Peyer's patch (tissue), 4 donors: ENCODE results near the gene CIAO2B. TPM values are rescaled to one million over a fixed set of nuclear protein-coding genes. Genes with fewer than 3 reads are reported as not detected.
A peak's percentile ranks its signal among the peaks of the same experiment; 100 is the strongest.

Source experiments
- DNase-seq, 3 donors: peaks; one replicate each; pipeline ENCODE4 v3.0.0-alpha.2; 2017 to 2019
- H3K27ac ChIP-seq, 4 donors: fragments of 200-600 bp; sonication (generic); one replicate each; pipeline ENCODE4 v1.5.1; 2016 to 2019
- H3K27me3 ChIP-seq, 2 donors: fragments of 200-600 bp; sonication (generic); one replicate each; pipeline ENCODE4 v1.5.1; 2019
- H3K36me3 ChIP-seq, 3 donors: fragments of 200-600 bp; sonication (generic); one replicate each; pipeline ENCODE4 v1.5.1; 2016 to 2019
- H3K4me1 ChIP-seq, 4 donors: fragments of 200-600 bp; sonication (generic); one replicate each; pipeline ENCODE4 v1.5.1; 2016 to 2019
- H3K4me3 ChIP-seq, 4 donors: fragments of 200-600 bp; sonication (generic); 1 replicate in 3 of 4; 2 replicates in 1 of 4; pipeline ENCODE4 v1.5.1; 2016 to 2019; ENCODE audit warnings: mild to moderate bottlenecking in 1 of 4
- H3K9me3 ChIP-seq, 4 donors: fragments of 200-600 bp; sonication (generic); one replicate each; pipeline ENCODE4 v1.5.1; 2016 to 2019; ENCODE audit warnings: mild to moderate bottlenecking in 1 of 4
- POLR2A ChIP-seq, 2 donors: fragments of 450-650 bp; IDR thresholded peaks; one replicate each; pipeline ENCODE4 v1.5.1; 2017; ENCODE audit warnings: antibody characterized with exemption in 2 of 2, mild to moderate bottlenecking in 2 of 2, moderate library complexity in 2 of 2
- total RNA-seq, 4 donors: library from RNA; depleted of rRNA; stranded (reverse); fragments of >200 nt; gene quantifications; one replicate each; pipeline ENCODE4 v1.1.0, GENCODE V29; 2016
- TF ChIP-seq, protein P1 (sequence below), 6 experiments: fragments of 450-650 bp in 4 of 6; fragments of 200-600 bp in 2 of 6; sonication (generic) in 1 of 6; IDR thresholded peaks; one replicate each; pipeline ENCODE4 v1.5.1; 2017 to 2019; ENCODE audit warnings: antibody characterized with exemption in 6 of 6, mild to moderate bottlenecking in 3 of 6, moderate library complexity in 1 of 6

Gene CIAO2B
- total RNA-seq, 4 donors from 2014 or later = 28.1 to 72.7 (median 55.2) TPM

DNA sequence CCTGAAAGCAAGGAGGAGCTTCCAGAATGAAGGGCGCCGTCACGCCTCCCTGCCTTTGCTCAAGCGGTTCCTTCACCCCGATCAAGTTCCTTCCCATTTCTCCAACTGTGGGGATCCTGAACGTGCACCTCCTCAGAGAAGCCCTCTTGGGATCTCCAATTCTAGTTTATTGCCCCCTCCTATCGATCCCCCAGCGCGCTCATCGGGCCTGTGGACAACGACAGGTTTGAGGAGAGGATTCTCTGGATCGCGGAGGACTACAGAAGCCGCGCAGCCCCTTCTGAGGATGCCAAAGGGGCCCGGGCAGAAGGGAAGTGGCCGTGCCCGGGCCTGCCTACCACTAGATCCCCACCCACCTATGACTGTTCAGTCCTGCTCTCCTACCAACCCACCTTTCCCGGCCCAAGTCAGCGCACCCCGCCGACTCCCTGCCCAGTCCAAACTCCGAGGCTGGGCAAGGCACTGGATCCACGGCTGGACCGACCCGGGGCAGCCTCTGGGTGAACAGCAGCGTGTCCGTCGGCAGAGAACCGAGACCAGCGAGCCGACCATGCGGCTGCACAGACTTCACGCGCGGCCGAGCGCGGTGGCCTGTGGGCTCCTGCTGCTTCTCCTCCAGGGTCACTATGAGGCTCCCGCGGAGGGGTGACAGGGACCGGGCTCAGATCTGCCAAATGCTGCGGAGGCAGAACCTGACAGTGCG, 14.1 kb upstream of the CIAO2B start:
- Histone ChIP-seq H3K27me3 (no peaks in the 10 kb centered on the region), H3K27ac (peak overlapping the region in 3 of 4 donors; percentile 25 to 61 (median 27)), H3K36me3 (peaks cover 0 to 6% (median 0%) of the 10 kb centered on the region in 3 donors), H3K4me3 (peak overlapping the region; percentile 19 to 56 (median 52)), H3K4me1 (peaks cover 0 to 14% (median 8%) of the 10 kb centered on the region in 4 donors), H3K9me3 (no peaks in the 10 kb centered on the region)
- DNase-seq = peak in 2 of 3 donors; percentile 74 to 82
- TF ChIP-seq, protein P1, sequence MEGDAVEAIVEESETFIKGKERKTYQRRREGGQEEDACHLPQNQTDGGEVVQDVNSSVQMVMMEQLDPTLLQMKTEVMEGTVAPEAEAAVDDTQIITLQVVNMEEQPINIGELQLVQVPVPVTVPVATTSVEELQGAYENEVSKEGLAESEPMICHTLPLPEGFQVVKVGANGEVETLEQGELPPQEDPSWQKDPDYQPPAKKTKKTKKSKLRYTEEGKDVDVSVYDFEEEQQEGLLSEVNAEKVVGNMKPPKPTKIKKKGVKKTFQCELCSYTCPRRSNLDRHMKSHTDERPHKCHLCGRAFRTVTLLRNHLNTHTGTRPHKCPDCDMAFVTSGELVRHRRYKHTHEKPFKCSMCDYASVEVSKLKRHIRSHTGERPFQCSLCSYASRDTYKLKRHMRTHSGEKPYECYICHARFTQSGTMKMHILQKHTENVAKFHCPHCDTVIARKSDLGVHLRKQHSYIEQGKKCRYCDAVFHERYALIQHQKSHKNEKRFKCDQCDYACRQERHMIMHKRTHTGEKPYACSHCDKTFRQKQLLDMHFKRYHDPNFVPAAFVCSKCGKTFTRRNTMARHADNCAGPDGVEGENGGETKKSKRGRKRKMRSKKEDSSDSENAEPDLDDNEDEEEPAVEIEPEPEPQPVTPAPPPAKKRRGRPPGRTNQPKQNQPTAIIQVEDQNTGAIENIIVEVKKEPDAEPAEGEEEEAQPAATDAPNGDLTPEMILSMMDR (IDR thresholded peaks at IDR 0.05) = no peak
- TF ChIP-seq POLR2A (IDR thresholded peaks at IDR 0.05) = peak; percentile 34 to 36

DNA sequence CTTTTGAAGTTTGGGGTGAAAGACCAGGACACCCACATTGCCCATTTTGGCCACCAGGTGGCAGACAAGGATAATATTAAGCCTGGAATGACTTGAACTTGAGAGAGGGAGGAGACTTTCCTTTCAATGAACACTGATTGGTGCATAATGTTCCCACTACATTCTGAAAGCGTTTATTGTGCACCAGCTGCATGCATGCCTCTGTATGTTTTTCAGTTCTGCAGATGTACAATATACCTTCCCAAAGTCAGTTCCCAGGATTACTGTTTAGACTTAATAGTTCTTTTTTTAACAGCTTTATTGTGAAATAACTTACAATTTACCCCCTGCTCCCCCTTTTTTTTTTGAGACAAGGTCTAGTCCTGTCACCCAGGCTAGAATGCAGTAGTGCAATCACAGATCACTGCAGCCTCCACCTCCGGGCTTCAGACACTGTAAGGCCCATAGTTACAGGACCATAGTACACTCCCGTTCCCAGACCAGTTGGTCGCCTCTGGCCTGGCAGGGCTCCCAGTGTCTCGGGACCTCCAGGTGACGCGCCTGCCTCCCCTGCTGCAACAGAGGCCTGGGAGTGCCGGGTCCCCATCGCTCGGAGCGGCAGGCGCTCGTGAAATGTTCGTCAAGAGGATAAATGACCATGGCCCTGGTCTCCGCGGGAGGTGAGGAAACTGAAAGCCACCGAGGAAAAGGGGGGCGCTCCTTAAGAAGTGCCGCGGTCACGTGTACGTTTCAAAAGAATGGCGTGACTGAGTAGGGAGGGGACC, 13.3 kb upstream of the CIAO2B start:
- no peak for TF ChIP-seq POLR2A (IDR thresholded peaks at IDR 0.05)
- TF ChIP-seq, protein P1 (IDR thresholded peaks at IDR 0.05) = peak; percentile 85 to 98 (median 96)
- peak overlapping the region; percentile 19 to 56 (median 52) for H3K4me3 ChIP-seq
- peak overlapping the region in 3 of 4 donors; percentile 10 to 48 (median 25) for H3K27ac ChIP-seq

DNA sequence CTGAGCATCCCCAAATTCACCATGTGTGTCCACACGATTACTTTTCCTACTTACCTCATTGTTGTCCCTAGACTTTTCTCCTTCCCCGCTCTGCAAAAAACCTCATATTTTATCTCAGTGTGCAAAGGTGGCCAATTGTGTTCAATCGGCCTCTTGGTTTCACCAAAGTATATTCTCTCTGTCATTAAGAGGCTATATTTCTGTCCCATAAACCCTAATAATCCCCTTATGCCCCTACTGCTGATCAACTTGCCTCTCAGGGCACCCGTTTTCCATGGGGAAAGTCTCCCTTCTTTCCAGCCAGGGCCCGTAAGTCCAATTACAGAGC, 12.7 kb upstream of the CIAO2B start:
- TF ChIP-seq, protein P1 (IDR thresholded peaks at IDR 0.05) = no peak
- TF ChIP-seq POLR2A (IDR thresholded peaks at IDR 0.05) = no peak
- DNase-seq = no peak

More for the DNA sequence above, 13.3 kb upstream of the CIAO2B start:
- peaks cover 0 to 14% (median 0%) of the 10 kb centered on the region in 3 donors for H3K36me3 ChIP-seq
- H3K4me1 ChIP-seq = peaks cover 0 to 14% (median 8%) of the 10 kb centered on the region in 4 donors
- no peaks in the 10 kb centered on the region for H3K9me3 ChIP-seq
- DNase-seq = peak; percentile 85 to 96 (median 89)
- H3K27me3 ChIP-seq = no peaks in the 10 kb centered on the region

DNA sequence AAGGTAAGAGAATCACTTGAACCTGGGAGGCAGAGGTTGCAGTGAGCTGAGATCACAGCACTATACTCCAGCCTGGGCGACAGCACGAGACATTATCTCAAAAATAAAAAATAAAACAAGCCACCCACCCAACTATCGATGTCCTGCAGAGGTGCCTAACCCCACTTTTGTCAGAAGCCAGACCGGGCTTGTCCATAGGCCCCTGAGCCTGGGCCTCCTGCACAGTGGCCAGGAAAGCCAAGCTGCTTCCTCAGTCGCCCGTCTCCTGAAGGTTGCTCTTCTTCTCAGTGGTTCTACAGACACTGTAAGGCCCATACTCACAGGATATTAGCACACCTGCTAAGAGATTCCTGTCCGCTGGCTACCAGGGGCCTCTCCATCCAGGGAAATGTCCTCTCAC, 12.3 kb upstream of the CIAO2B start:
- no peak overlapping the region for H3K4me3 ChIP-seq
- no peaks in the 10 kb centered on the region for H3K9me3 ChIP-seq
- peaks cover 0 to 24% (median 0%) of the 10 kb centered on the region in 3 donors for H3K36me3 ChIP-seq
- no peak for DNase-seq
- H3K27ac ChIP-seq = no peak overlapping the region
- peaks cover 0 to 14% (median 8%) of the 10 kb centered on the region in 4 donors for H3K4me1 ChIP-seq
- H3K27me3 ChIP-seq = no peaks in the 10 kb centered on the region
- TF ChIP-seq, protein P1 (IDR thresholded peaks at IDR 0.05) = no peak
- no peak for TF ChIP-seq POLR2A (IDR thresholded peaks at IDR 0.05)

More for the DNA sequence above, 12.7 kb upstream of the CIAO2B start:
- H3K9me3 ChIP-seq = no peaks in the 10 kb centered on the region
- H3K27me3 ChIP-seq = no peaks in the 10 kb centered on the region
- H3K4me1 ChIP-seq = peaks cover 0 to 14% (median 8%) of the 10 kb centered on the region in 4 donors
- H3K36me3 ChIP-seq = peaks cover 0 to 20% (median 0%) of the 10 kb centered on the region in 3 donors
- H3K27ac ChIP-seq = no peak overlapping the region
- H3K4me3 ChIP-seq = no peak overlapping the region

- Histone ChIP-seq H3K9me3 (no peaks in the 10 kb centered on the region), H3K27ac (no peak overlapping the region), H3K4me3 (no peak overlapping the region), H3K36me3 (peaks cover 0 to 30% (median 3%) of the 10 kb centered on the region in 3 donors), H3K27me3 (no peaks in the 10 kb centered on the region), H3K4me1 (peaks cover 0 to 17% (median 8%) of the 10 kb centered on the region in 4 donors)
- no peak for DNase-seq
- TF ChIP-seq, protein P1 (IDR thresholded peaks at IDR 0.05) = no peak
- TF ChIP-seq POLR2A (IDR thresholded peaks at IDR 0.05) = no peak
These were observed 11.7 kb upstream of the CIAO2B start for GRCh38 chr16:66945939-66946338.
